Endothelial cell of umbilical vein (primary cell): Measurements from ENCODE around the gene ALKBH5. TPM values are rescaled to one million over a fixed set of nuclear protein-coding genes. Genes with fewer than 3 reads are reported as not detected.

Experiments
- BruUV-seq: library from RNA; stranded (reverse); fragments of 400-500 nt; replicated peaks from 2 replicates; lab custom pipeline; 2021; lab: Mats Ljungman, UMichigan
- CTCF ChIA-PET: fragments of 300-600, 350-600 bp; sonication (Branson Sonifier 250); formaldehyde crosslinking; loops from one replicate; lab custom pipeline; 2021; ENCODE audit warnings: antibody characterized with exemption, inconsistent platforms; lab: Charles Lee
- POLR2A ChIA-PET: fragments of 300-600, 350-600 bp; sonication (Branson Sonifier 250); formaldehyde crosslinking; loops from one replicate; lab custom pipeline; 2021; ENCODE audit warnings: antibody characterized with exemption, inconsistent platforms; lab: Charles Lee
- DNase-seq: peaks from one replicate; pipeline ENCODE4 v3.0.0-alpha.2; 2011; ENCODE audit warnings: low read depth, low spot score
- FAIRE-seq: peaks from 2 replicates; lab custom pipeline; 2011; peaks lifted over from hg19 to GRCh38; lab: Jason Lieb, UNC
- H2AFZ ChIP-seq: 2 replicates; pipeline ENCODE4 v1.6.0; 2012; ENCODE audit warnings: low read depth, low read length, control low read depth, inconsistent platforms
- H3K27ac ChIP-seq: 2 replicates; pipeline ENCODE4 v1.5.1; 2011; ENCODE audit warnings: low read depth, mild to moderate bottlenecking, control low read depth, low read length, moderate library complexity; ENCODE audit not compliant: insufficient read depth
- H3K27me3 ChIP-seq, 2 experiments: 2 replicates each; pipeline versions ENCODE4 v1.6.0 to v1.6.1; 2011; ENCODE audit warnings: low read length in 2 of 2, mixed read lengths in 1 of 2; ENCODE audit not compliant: control insufficient read depth in 2 of 2, insufficient read depth in 2 of 2
- H3K36me3 ChIP-seq, 2 experiments: 2 replicates in 1 of 2; 3 replicates in 1 of 2; pipeline ENCODE4 v1.5.1; 2011; ENCODE audit warnings: low read length in 2 of 2, mild to moderate bottlenecking in 1 of 2, moderate library complexity in 1 of 2; ENCODE audit not compliant: control insufficient read depth in 2 of 2, insufficient read depth in 2 of 2; ENCODE audit errors: extremely low read depth in 1 of 2
- H3K4me1 ChIP-seq: 3 replicates; pipeline ENCODE4 v1.5.1; 2011; ENCODE audit warnings: mild to moderate bottlenecking, low read length; ENCODE audit not compliant: control insufficient read depth, insufficient read depth; ENCODE audit errors: extremely low read depth
- H3K4me2 ChIP-seq: 2 replicates; pipeline ENCODE4 v1.6.1; 2011; ENCODE audit warnings: low read length, control low read depth, mixed read lengths; ENCODE audit not compliant: insufficient read depth
- H3K4me3 ChIP-seq, 3 experiments: fragments of 200-600 bp in 1 of 3; sonication (generic), shearing (Covaris generic) in 1 of 3; replicated peaks in 1 of 3; 2 replicates each; pipeline ENCODE4 v1.5.1; 2011 to 2016; ENCODE audit warnings: control low read depth in 3 of 3, low read length in 3 of 3, mild to moderate bottlenecking in 2 of 3, inconsistent platforms in 1 of 3, low read depth in 1 of 3, moderate library complexity in 1 of 3; ENCODE audit not compliant: insufficient read depth in 1 of 3
- H3K79me2 ChIP-seq: 2 replicates; pipeline ENCODE4 v1.6.0; 2012; ENCODE audit warnings: low read length, inconsistent platforms; ENCODE audit not compliant: control insufficient read depth, insufficient read depth
- H3K9ac ChIP-seq: replicated peaks from 2 replicates; pipeline ENCODE3; 2011; ENCODE audit warnings: low read length, control low read depth; ENCODE audit not compliant: insufficient read depth; ENCODE audit errors: extremely low read depth
- H3K9me1 ChIP-seq: replicated peaks from 3 replicates; pipeline ENCODE4 v1.6.0; 2011; ENCODE audit warnings: mild to moderate bottlenecking, low read length; ENCODE audit not compliant: control insufficient read depth, insufficient read depth; ENCODE audit errors: extremely low read depth
- H3K9me3 ChIP-seq: replicated peaks from 2 replicates; pipeline ENCODE4 v1.5.1; 2012; ENCODE audit warnings: low read length, inconsistent platforms; ENCODE audit not compliant: control insufficient read depth, insufficient read depth
- H4K20me1 ChIP-seq: replicated peaks from 2 replicates; pipeline ENCODE3; 2011; ENCODE audit warnings: mild to moderate bottlenecking, low read length; ENCODE audit not compliant: control insufficient read depth, insufficient read depth; ENCODE audit errors: extremely low read depth
- JUN ChIP-seq: IDR thresholded peaks from 2 replicates; pipeline ENCODE4 v1.6.1; 2011; ENCODE audit warnings: borderline replicate concordance, low read depth; ENCODE audit not compliant: insufficient read length, insufficient read depth
- POLR2A ChIP-seq: IDR thresholded peaks from 2 replicates; pipeline ENCODE4 v1.6.1; 2012; ENCODE audit warnings: low read depth, mild to moderate bottlenecking, control low read depth, low read length
- POLR2AphosphoS5 ChIP-seq: IDR thresholded peaks from 2 replicates; pipeline ENCODE4 v1.6.1; 2012; ENCODE audit warnings: low read depth, mild to moderate bottlenecking, control low read depth, low read length, moderate library complexity; ENCODE audit not compliant: insufficient read depth
- dilution Hi-C: fragments of 300-500 bp; cut with MboI; formaldehyde crosslinking; loops from one replicate; pipeline ENCODE4 v1.15.0; 2019; ENCODE audit warnings: low sequenced_read_pairs; ENCODE audit not compliant: extremely low pct_ligation_motif_present
- intact Hi-C: fragments of 100-400 bp; cut with micrococcal nuclease; formaldehyde crosslinking; loops from one replicate; pipeline ENCODE4 v1.10.0; 2022
- polyA plus RNA-seq, 4 experiments: library from polyadenylated mRNA; depleted of rRNA in 3 of 4; stranded (reverse) in 3 of 4; unstranded in 1 of 4; fragments of >200 nt; gene quantifications; 2 replicates each; pipeline versions ENCODE4 v1.2.1 to v1.2.3, GENCODE V29; 2011 to 2012; ENCODE audit warnings: missing spikeins in 1 of 4
- total RNA-seq: library from RNA; stranded (reverse); gene quantifications from 2 replicates; pipeline ENCODE4 v1.2.3, GENCODE V29; 2021

The ALKBH5 gene
- total and polyA plus RNA-seq, 2 donors (not counting 3 experiments of a cell fraction or from before 2014, with no cell fraction given), result 55.3 to 71.0 TPM

DNA sequence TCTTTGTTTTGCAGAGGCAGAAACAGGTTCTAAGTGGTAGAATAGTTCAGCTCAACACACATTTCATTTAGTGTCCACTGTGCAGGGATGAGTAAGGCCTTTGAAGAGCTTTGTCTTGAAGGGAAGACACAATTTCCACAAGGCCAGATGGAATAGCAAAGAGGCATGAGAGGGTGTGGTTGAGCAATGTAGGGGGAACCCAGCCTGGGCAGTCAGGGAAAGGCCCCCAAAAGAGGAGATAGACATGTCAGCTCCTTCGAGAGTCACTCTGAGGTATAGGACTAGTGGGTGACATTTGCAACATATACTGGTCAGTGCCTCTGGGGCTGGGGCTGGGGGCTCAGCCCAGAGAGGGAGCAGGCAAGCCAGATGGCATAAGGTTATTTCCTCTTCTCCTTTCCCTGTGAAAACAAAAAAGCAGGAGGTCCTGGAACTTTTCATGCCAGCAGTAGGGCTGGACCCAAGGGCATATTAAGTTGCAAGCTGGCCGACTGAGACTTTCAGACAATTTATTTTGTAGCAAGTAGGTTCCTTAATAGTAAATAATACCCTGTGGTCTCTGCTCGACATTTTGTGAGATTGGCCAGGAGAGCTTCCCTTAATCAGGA is 7.1 kb downstream of the ALKBH5 start:
- Histone ChIP-seq H3K4me2 (peak overlapping the region; percentile 27), H3K79me2 (peaks cover 91% of the 10 kb centered on the region), H4K20me1 (no peaks in the 10 kb centered on the region), H3K9ac (no peak overlapping the region), H3K4me1 (peaks cover 55% of the 10 kb centered on the region), H3K9me3 (no peaks in the 10 kb centered on the region), H3K9me1 (no peaks in the 10 kb centered on the region), H3K36me3 (peaks cover 10 to 11% of the 10 kb centered on the region in 2 experiments), H3K4me3 (no peak overlapping the region), H2AFZ (no peak overlapping the region), H3K27ac (peak overlapping the region; percentile 6), H3K27me3 (no peaks in the 10 kb centered on the region)
- intact Hi-C loops (no loop called here), dilution Hi-C loops (no loop called here)
- ChIA-PET CTCF (interaction anchor here (0.6 to 1.8 kb wide), 8 partner anchors 9 to 57 kb away, joined by 3 to 12 read pairs (median 4); no protein-coding TSS in a partner anchor), POLR2A (interaction anchor here (1.1 kb wide), 1 partner anchor 28 kb away, joined by 3 read pairs; no protein-coding TSS in a partner anchor)
- FAIRE-seq (no peak), DNase-seq (no peak)
- no TSS peak for BruUV-seq
- no peak for TF ChIP-seq JUN
- TF ChIP-seq POLR2AphosphoS5, result peak; percentile 6

DNA sequence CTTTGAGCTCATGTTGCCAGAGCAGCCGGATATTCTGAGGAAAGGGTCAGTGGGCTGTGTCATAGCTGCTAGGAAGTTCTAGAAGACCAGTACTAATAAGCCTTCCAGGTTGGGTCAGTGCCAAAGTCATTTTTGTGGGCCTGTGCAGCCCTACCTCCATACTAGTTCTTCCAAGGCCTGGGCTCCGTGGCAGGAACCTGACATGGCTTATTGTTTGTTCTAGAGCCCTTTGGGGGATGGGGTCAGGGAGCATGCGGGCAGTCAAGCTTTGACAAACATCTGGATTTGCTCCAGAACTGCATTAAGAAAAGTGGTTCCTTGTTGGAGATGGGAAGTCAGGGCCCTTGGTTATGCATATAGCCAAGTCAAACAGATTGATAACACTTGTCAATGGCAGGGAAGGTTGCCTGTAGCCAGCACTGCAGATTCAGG is 7.6 kb downstream of the ALKBH5 start:
- BruUV-seq, result no TSS peak
- DNase-seq, result peak; percentile 77
- H3K4me2 ChIP-seq, result peak overlapping the region; percentile 27

More for the DNA sequence above, 7.6 kb downstream of the ALKBH5 start:
- peak overlapping the region; percentile 6 for H3K27ac ChIP-seq
- no peak overlapping the region for H3K4me3 ChIP-seq
- dilution Hi-C loops, result no loop called here
- H3K79me2 ChIP-seq, result peaks cover 90% of the 10 kb centered on the region
- TF ChIP-seq POLR2A (no peak), POLR2AphosphoS5 (no peak)
- no peak overlapping the region for H3K9ac ChIP-seq
- peak; percentile 98 for FAIRE-seq
- no peaks in the 10 kb centered on the region for H4K20me1 ChIP-seq
- ChIA-PET CTCF (interaction anchor here (1.0 to 1.8 kb wide), 8 partner anchors 8 to 57 kb away, joined by 3 to 12 read pairs (median 4); no protein-coding TSS in a partner anchor), POLR2A (interaction anchor here (1.1 kb wide), 1 partner anchor 28 kb away, joined by 3 read pairs; no protein-coding TSS in a partner anchor)
- H3K9me1 ChIP-seq, result no peaks in the 10 kb centered on the region
- H3K36me3 ChIP-seq, result peaks cover 11 to 15% of the 10 kb centered on the region in 2 experiments
- intact Hi-C loops, result no loop called here
- peaks cover 50% of the 10 kb centered on the region for H3K4me1 ChIP-seq
- no peaks in the 10 kb centered on the region for H3K27me3 ChIP-seq
- no peak overlapping the region for H2AFZ ChIP-seq
- no peaks in the 10 kb centered on the region for H3K9me3 ChIP-seq
